Measurements from ENCODE around the gene LOC101059915.

LOC101059915 gene

DNA sequence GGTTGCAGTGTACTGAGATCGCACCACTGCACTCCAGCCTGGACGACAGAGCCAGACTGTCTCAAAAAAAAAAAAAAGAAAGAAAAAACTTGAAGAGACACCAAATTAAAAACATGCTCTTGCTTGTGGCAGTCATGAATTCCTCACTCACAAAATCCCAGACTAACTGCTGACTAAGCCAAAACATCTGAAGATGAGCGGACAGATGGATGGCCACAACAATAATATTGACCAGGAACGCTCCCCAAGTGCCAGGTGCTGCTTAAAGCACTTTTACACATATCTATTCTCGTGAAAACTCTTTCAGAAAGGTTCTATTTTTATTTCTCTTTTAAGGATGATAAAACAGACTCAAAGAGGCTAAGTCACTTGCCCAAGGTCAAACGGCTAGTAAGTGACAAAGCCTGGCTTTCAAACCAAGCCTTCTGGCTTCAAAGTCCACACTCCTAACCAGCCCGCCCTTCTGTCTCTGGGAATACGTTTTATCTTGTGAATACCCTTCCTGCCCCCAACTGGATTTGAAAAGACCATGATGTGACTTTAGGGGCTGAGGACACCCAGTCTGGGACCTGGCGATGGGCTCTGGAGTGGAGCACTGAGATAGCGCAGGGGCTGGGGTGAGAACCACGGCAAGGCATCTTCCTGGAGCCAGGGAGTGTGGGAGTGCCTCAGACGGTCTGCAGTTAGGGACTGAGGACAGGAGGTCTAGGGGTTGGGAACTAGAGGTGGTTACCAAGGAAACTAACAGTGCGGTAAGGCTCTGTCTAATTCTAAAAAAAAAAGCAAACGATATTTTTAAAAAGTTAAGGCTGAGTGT lies 39.5 kb upstream of the LOC101059915 start:
- H3K27me3 ChIP-seq (ENCODE audit: insufficient read depth, low read depth, low read length) = no peaks in the 10 kb centered on the region

DNA sequence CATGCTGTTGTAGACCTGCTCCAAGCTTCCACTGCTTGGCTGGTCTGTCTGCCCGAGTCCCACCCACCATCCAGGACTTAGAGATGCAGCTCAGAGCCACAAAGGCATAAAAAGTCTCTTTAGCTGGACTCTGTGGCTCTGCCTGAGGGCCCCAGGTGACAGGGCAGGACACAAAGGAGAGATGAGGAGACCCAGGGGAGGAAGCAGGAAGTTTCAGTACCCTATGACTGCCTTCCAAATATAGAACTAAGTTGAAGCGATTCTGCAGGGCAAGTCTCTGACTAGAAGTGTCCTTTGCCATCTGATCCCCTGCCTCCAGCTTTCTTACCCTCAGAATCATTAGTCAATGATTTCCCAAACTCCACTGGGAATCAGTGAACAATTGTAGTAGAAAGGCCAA lies 37.9 kb upstream of the LOC101059915 start:
- H3K9me2 ChIP-seq (ENCODE audit: insufficient read depth, low read length) = no peaks in the 10 kb centered on the region
- no peaks in the 10 kb centered on the region for H3K9me3 ChIP-seq (ENCODE audit: low read length)
- no peak overlapping the region for H3K4me2 ChIP-seq (ENCODE audit: low read length)
- no peak overlapping the region for H3K27ac ChIP-seq (ENCODE audit: low read length)
- no peaks in the 10 kb centered on the region for H4K20me1 ChIP-seq (ENCODE audit: insufficient read depth)
- no peaks in the 10 kb centered on the region for H3K36me3 ChIP-seq (ENCODE audit: insufficient read depth, low read length)
- H3K79me2 ChIP-seq (replicated peaks; ENCODE audit: insufficient read depth, low read length) = no peaks in the 10 kb centered on the region
- TF ChIP-seq, protein P1, sequence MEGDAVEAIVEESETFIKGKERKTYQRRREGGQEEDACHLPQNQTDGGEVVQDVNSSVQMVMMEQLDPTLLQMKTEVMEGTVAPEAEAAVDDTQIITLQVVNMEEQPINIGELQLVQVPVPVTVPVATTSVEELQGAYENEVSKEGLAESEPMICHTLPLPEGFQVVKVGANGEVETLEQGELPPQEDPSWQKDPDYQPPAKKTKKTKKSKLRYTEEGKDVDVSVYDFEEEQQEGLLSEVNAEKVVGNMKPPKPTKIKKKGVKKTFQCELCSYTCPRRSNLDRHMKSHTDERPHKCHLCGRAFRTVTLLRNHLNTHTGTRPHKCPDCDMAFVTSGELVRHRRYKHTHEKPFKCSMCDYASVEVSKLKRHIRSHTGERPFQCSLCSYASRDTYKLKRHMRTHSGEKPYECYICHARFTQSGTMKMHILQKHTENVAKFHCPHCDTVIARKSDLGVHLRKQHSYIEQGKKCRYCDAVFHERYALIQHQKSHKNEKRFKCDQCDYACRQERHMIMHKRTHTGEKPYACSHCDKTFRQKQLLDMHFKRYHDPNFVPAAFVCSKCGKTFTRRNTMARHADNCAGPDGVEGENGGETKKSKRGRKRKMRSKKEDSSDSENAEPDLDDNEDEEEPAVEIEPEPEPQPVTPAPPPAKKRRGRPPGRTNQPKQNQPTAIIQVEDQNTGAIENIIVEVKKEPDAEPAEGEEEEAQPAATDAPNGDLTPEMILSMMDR (IDR thresholded peaks at IDR 0.05; ENCODE audit: poor library complexity, severe bottlenecking) = no peak
- no peak for TF ChIP-seq RAD21 (conservative IDR thresholded peaks at IDR 0.05)
- H3K4me3 ChIP-seq (ENCODE audit: low read length) = no peak overlapping the region
- H3F3A ChIP-seq (ENCODE audit: insufficient read depth, low read length, poor library complexity, severe bottlenecking) = no peaks in the 10 kb centered on the region
- H3K27me3 ChIP-seq (ENCODE audit: insufficient read depth, low read depth, low read length) = no peaks in the 10 kb centered on the region
- H2AFZ ChIP-seq (ENCODE audit: low read depth, low read length) = no peak overlapping the region
- no peak overlapping the region for H3K9ac ChIP-seq (ENCODE audit: low read length)

More for the DNA sequence above, 39.5 kb upstream of the LOC101059915 start:
- Histone ChIP-seq H3K4me2 (ENCODE audit: low read length) (no peak overlapping the region), H2AFZ (ENCODE audit: low read depth, low read length) (no peak overlapping the region), H3K36me3 (ENCODE audit: insufficient read depth, low read length) (no peaks in the 10 kb centered on the region), H3K79me2 (replicated peaks; ENCODE audit: insufficient read depth, low read length) (no peaks in the 10 kb centered on the region), H3K9me3 (ENCODE audit: low read length) (no peaks in the 10 kb centered on the region), H3K9me2 (ENCODE audit: insufficient read depth, low read length) (no peaks in the 10 kb centered on the region), H3K4me3 (ENCODE audit: low read length) (no peak overlapping the region), H3K9ac (ENCODE audit: low read length) (no peak overlapping the region), H3F3A (ENCODE audit: insufficient read depth, low read length, poor library complexity, severe bottlenecking) (no peaks in the 10 kb centered on the region), H3K27ac (ENCODE audit: low read length) (no peak overlapping the region), H4K20me1 (ENCODE audit: insufficient read depth) (no peaks in the 10 kb centered on the region)
- TF ChIP-seq, protein P2, sequence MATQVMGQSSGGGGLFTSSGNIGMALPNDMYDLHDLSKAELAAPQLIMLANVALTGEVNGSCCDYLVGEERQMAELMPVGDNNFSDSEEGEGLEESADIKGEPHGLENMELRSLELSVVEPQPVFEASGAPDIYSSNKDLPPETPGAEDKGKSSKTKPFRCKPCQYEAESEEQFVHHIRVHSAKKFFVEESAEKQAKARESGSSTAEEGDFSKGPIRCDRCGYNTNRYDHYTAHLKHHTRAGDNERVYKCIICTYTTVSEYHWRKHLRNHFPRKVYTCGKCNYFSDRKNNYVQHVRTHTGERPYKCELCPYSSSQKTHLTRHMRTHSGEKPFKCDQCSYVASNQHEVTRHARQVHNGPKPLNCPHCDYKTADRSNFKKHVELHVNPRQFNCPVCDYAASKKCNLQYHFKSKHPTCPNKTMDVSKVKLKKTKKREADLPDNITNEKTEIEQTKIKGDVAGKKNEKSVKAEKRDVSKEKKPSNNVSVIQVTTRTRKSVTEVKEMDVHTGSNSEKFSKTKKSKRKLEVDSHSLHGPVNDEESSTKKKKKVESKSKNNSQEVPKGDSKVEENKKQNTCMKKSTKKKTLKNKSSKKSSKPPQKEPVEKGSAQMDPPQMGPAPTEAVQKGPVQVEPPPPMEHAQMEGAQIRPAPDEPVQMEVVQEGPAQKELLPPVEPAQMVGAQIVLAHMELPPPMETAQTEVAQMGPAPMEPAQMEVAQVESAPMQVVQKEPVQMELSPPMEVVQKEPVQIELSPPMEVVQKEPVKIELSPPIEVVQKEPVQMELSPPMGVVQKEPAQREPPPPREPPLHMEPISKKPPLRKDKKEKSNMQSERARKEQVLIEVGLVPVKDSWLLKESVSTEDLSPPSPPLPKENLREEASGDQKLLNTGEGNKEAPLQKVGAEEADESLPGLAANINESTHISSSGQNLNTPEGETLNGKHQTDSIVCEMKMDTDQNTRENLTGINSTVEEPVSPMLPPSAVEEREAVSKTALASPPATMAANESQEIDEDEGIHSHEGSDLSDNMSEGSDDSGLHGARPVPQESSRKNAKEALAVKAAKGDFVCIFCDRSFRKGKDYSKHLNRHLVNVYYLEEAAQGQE (IDR thresholded peaks at IDR 0.05; ENCODE audit: borderline replicate concordance) = no peak
- no peak for TF ChIP-seq POLR2AphosphoS5 (IDR thresholded peaks at IDR 0.05)
- no peak for TF ChIP-seq EZH2 (IDR thresholded peaks at IDR 0.05; ENCODE audit: borderline replicate concordance, insufficient read depth, low read length, poor library complexity, severe bottlenecking)
- TF ChIP-seq SMC3 (conservative IDR thresholded peaks at IDR 0.05; ENCODE audit: poor library complexity) = no peak

DNA sequence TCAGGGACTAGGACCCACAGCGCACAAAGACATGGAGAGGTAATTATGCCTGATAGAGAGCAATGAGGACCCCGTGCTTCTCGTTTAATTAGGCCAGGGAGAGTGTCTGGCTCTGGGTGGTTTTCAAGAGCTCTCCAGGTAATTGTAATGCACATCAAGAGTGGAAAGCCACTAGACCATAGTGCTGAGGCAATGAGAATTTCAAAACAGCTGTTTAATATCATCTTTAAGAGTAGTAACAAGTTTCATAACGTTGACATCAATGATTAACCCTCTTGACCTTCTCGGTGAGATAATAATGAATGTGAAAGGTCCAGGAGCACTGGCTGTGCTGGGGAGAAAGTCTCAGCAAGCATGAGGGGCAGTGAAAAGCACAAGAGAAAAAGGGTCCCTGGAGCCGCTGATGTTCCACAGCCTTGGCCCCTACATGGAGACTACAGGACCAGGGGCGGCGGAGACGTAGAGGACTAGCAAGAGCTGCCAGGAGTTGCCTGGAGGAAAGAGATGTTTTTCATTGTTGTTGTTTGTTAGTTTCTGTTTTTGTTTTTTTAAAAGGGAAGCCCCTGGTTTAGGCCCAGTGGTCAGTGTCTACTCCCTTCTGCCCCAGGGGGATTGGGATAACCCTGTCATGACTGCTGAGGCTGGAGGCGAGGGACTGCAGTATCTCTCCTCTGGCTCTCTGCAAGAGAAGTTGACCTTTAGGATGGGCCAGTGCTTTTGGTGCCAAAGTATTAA lies 34.3 kb upstream of the LOC101059915 start:
- TF ChIP-seq TAF1 (IDR thresholded peaks at IDR 0.05; ENCODE audit: low read depth) = no peak
- TF ChIP-seq, protein P1 (IDR thresholded peaks at IDR 0.05; ENCODE audit: poor library complexity, severe bottlenecking) = no peak
- no peak for TF ChIP-seq RAD21 (conservative IDR thresholded peaks at IDR 0.05)
- TF ChIP-seq SMC3 (conservative IDR thresholded peaks at IDR 0.05; ENCODE audit: poor library complexity) = no peak
- no peak for TF ChIP-seq MXI1 (conservative IDR thresholded peaks at IDR 0.05; ENCODE audit: poor library complexity, severe bottlenecking)
- TF ChIP-seq, protein P2 (IDR thresholded peaks at IDR 0.05; ENCODE audit: borderline replicate concordance) = no peak
- no peak for TF ChIP-seq EZH2 (IDR thresholded peaks at IDR 0.05; ENCODE audit: borderline replicate concordance, insufficient read depth, low read length, poor library complexity, severe bottlenecking)
- no peaks in the 10 kb centered on the region for H4K20me1 ChIP-seq (ENCODE audit: insufficient read depth)
- no peaks in the 10 kb centered on the region for H3K27me3 ChIP-seq (ENCODE audit: insufficient read depth, low read depth, low read length)
- H3K79me2 ChIP-seq (replicated peaks; ENCODE audit: insufficient read depth, low read length) = no peaks in the 10 kb centered on the region
- no peak overlapping the region for H3K4me3 ChIP-seq (ENCODE audit: low read length)
- no peak overlapping the region for H3K27ac ChIP-seq (ENCODE audit: low read length)
- H2AFZ ChIP-seq (ENCODE audit: low read depth, low read length) = no peak overlapping the region
- H3F3A ChIP-seq (ENCODE audit: insufficient read depth, low read length, poor library complexity, severe bottlenecking) = no peaks in the 10 kb centered on the region
- H3K4me2 ChIP-seq (ENCODE audit: low read length) = no peak overlapping the region
- no peaks in the 10 kb centered on the region for H3K36me3 ChIP-seq (ENCODE audit: insufficient read depth, low read length)
- no peak overlapping the region for H3K9ac ChIP-seq (ENCODE audit: low read length)
- no peaks in the 10 kb centered on the region for H3K9me2 ChIP-seq (ENCODE audit: insufficient read depth, low read length)
- H3K9me3 ChIP-seq (ENCODE audit: low read length) = no peaks in the 10 kb centered on the region

Measured in neural cell (in vitro differentiated cells).